ENCODE data around the gene CD22.

Gene CD22

GRCh38 chr19:35336166-35336955 is 7.4 kb downstream of the CD22 start:
- no peak overlapping the region for H3K4me3 ChIP-seq
- no peak overlapping the region for H3K27ac ChIP-seq

- Histone ChIP-seq H3K4me3 (no peak overlapping the region), H3K27ac (no peak overlapping the region)
Measured at GRCh38 chr19:35337097-35337983, 8.4 kb downstream of the CD22 start.

GRCh38 chr19:35337984-35338296 is 9.0 kb downstream of the CD22 start:
- Histone ChIP-seq H3K27ac (no peak overlapping the region), H3K4me3 (no peak overlapping the region)

GRCh38 chr19:35340431-35340830 is 11.4 kb downstream of the CD22 start:
- Histone ChIP-seq H3K27ac (no peak overlapping the region), H3K4me3 (no peak overlapping the region)

DNA sequence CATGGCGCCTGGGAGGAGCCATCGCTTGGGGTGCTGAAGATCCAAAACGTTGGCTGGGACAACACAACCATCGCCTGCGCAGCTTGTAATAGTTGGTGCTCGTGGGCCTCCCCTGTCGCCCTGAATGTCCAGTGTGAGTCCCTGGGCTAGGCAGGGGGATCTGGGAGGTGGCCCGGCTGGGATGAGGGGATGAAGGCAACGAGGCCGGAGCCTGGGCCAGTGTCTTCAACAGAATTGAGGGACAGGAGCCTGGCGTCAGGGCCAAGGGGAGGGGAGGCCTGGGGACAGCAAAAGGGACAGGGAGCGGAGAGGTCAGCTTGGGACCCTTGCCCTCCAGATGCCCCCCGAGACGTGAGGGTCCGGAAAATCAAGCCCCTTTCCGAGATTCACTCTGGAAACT is 12.0 kb downstream of the CD22 start:
- Histone ChIP-seq H3K4me3 (no peak overlapping the region), H3K27ac (no peak overlapping the region)

GRCh38 chr19:35341565-35342225 is 12.7 kb downstream of the CD22 start:
- H3K27ac ChIP-seq, result no peak overlapping the region
- no peak overlapping the region for H3K4me3 ChIP-seq

DNA sequence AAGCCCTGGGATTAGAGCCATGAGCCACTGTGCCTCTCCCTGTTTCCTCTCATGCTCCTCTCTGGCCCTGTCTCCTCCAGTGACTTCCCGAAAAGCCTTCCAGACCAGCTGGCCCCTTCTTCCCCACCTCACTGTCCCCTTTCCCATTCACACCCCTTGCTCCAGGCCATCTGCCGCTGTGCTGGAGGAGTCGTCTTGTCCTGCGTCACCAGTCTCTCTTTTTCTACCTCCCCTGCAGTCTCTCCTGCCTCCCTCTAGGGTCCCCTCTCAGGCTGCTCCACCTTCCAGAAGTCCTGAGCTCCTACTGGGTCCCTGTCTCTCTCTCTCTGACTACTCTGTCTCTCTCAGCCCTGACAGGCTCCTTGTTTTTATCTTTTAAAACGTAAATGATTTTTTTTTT is 13.4 kb downstream of the CD22 start:
- no peak overlapping the region for H3K4me3 ChIP-seq
- no peak overlapping the region for H3K27ac ChIP-seq

- H3K4me3 ChIP-seq, result no peak overlapping the region
- H3K27ac ChIP-seq, result no peak overlapping the region
Measured at GRCh38 chr19:35344511-35345031, 15.6 kb downstream of the CD22 start.

DNA sequence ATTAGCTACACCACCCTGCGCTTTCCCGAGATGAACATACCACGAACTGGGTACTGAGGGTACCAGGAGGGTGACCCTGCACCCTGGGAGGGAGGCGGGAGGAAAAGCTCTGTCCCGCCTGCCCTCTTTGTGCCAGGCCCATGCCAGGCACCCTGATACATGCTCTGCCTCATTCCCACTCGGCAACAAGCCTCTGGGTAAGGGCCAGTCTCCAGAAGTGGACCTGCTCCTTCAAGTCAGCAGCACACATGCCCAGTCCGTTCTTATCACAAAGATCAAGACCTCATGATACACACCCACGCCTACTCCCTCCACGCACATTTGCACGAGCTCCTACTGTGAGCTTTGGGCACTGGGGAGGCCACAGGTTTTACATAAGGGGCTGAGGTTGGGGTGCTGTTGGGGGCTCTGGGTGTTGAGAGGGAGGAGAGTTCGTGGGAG is 16.7 kb downstream of the CD22 start:
- H3K4me3 ChIP-seq, result no peak overlapping the region
- H3K27ac ChIP-seq, result peak overlapping the region in 1 of 21 experiments; percentile 17

GRCh38 chr19:35346193-35347052 is 17.4 kb downstream of the CD22 start:
- H3K27ac ChIP-seq, result peak overlapping the region in 3 of 21 experiments; percentile 37 to 74 (median 49)
- no peak overlapping the region for H3K4me3 ChIP-seq

GRCh38 chr19:35347171-35347929 is 18.4 kb downstream of the CD22 start, which contains the start of gene FFAR1:
Gene FFAR1, plus strand, starts transcription at chr19:35347902. Its CDS starts 3,650 bp downstream, at chr19:35351552.
- Histone ChIP-seq H3K27ac (peak within 1 kb of the TSS in 7 of 21 experiments; percentile 29 to 74 (median 49)), H3K4me3 (no peak within 1 kb of the TSS)

GRCh38 chr19:35347930-35348298 is 18.9 kb downstream of the CD22 start:
- Histone ChIP-seq H3K4me3 (no peak overlapping the region), H3K27ac (peak overlapping the region in 1 of 21 experiments; percentile 74)

GRCh38 chr19:35348911-35349611 is 20.1 kb downstream of the CD22 start:
- H3K27ac ChIP-seq, result no peak overlapping the region
- H3K4me3 ChIP-seq, result no peak overlapping the region

DNA sequence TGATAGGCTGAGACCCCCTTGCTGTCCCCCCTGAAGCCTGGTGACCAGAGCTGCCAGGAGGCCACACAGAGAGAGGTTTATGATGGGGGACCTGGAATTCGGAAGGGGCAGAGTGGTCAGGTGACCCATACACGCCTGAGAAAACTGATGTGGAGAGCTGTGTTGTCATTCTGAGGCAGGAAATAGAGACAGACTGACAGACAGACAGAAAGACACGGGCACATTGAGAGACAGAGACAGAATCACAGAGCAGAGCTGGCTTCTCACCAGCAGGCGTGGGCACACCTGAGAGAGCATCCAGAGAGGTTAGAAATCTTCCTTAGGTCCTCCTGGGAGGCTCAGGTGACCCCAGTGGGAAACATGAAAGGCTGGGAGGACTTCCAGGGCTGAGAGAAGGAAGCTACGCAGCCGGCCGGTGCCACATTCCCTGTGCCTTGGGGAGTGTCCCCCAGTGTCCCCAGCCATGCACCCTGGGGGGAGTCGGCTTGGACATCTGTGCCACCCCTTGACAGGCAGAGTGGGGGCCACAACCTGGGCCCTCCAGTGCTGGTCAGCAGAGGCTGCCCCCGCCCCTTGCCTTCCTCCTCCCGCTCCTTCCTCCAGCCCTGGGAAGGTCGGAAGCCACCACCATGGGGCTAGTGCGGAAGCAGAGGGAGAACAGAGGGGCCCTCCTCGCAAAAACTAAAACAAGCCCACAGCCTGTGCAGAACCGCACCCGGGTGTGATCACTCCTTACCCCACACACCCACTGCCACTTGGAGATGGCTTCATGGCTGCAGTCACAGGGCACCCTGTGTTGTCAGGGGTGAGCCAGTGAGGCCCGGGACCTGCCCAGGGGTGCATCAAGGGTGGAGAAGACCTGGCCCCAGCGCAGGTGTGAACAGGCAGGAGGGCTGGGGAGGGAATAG is 20.9 kb downstream of the CD22 start:
- H3K4me3 ChIP-seq, result no peak overlapping the region
- H3K27ac ChIP-seq, result no peak overlapping the region

GRCh38 chr19:35350591-35350990 is 21.6 kb downstream of the CD22 start:
- H3K27ac ChIP-seq, result no peak overlapping the region
- no peak overlapping the region for H3K4me3 ChIP-seq

DNA sequence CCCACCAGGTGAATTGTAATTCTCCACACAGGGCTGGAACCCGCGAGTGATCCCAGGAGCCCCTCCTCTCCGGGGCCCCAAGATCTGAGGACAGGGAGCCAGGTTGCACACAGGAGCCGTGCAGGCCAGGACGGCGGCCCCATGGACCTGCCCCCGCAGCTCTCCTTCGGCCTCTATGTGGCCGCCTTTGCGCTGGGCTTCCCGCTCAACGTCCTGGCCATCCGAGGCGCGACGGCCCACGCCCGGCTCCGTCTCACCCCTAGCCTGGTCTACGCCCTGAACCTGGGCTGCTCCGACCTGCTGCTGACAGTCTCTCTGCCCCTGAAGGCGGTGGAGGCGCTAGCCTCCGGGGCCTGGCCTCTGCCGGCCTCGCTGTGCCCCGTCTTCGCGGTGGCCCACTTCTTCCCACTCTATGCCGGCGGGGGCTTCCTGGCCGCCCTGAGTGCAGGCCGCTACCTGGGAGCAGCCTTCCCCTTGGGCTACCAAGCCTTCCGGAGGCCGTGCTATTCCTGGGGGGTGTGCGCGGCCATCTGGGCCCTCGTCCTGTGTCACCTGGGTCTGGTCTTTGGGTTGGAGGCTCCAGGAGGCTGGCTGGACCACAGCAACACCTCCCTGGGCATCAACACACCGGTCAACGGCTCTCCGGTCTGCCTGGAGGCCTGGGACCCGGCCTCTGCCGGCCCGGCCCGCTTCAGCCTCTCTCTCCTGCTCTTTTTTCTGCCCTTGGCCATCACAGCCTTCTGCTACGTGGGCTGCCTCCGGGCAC is 22.6 kb downstream of the CD22 start:
- Histone ChIP-seq H3K4me3 (no peak overlapping the region), H3K27ac (peak overlapping the region in 1 of 21 experiments; percentile 5)

All from skin epidermis (tissue), 12 donors.